Measurements from ENCODE around the gene EEF1A1.

DNA sequence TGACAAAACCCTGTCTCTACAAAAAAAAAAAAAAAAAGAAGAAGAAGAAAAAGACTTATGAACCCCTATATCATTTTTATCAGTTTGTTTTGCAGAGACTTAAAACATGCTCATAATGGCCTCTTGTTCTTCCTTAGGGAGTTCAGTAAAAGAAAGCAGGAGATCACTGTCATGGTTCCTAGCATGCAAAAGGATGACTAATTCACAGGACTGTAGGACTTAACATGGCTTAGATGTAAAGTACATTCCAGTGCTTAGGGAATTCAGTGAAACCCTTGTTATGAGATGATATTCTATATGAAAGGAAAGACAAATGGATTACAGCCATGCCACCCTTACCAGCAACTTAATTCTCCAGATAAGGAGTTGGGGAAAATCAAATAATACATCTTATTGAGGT lies 29.5 kb downstream of the EEF1A1 start:
- TF ChIP-seq POLR2A (IDR thresholded peaks at IDR 0.05; ENCODE audit: control extremely low read depth in 1 of 2, low read depth in 2 of 2, low read length in 2 of 2) (no peak), EGR1 (IDR thresholded peaks at IDR 0.05; ENCODE audit: borderline replicate concordance, low read depth, low read length) (no peak), BRCA1 (IDR thresholded peaks at IDR 0.05; ENCODE audit: low read depth, low read length) (no peak), EZH2 (IDR thresholded peaks at IDR 0.05; ENCODE audit: low read depth, low read length, severe bottlenecking) (no peak), YY1 (IDR thresholded peaks at IDR 0.05; ENCODE audit: low read depth, low read length) (no peak), ZNF274 (IDR thresholded peaks at IDR 0.05; ENCODE audit: borderline replicate concordance, extremely low read depth, low read length) (no peak), SIRT6 (IDR thresholded peaks at IDR 0.05; ENCODE audit: low read length) (no peak), POLR2AphosphoS5 (IDR thresholded peaks at IDR 0.05; ENCODE audit: low read depth, low read length) (no peak), SUZ12 (IDR thresholded peaks at IDR 0.05; ENCODE audit: low read length) (no peak)
- TF ChIP-seq, protein P1, sequence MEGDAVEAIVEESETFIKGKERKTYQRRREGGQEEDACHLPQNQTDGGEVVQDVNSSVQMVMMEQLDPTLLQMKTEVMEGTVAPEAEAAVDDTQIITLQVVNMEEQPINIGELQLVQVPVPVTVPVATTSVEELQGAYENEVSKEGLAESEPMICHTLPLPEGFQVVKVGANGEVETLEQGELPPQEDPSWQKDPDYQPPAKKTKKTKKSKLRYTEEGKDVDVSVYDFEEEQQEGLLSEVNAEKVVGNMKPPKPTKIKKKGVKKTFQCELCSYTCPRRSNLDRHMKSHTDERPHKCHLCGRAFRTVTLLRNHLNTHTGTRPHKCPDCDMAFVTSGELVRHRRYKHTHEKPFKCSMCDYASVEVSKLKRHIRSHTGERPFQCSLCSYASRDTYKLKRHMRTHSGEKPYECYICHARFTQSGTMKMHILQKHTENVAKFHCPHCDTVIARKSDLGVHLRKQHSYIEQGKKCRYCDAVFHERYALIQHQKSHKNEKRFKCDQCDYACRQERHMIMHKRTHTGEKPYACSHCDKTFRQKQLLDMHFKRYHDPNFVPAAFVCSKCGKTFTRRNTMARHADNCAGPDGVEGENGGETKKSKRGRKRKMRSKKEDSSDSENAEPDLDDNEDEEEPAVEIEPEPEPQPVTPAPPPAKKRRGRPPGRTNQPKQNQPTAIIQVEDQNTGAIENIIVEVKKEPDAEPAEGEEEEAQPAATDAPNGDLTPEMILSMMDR (IDR thresholded peaks at IDR 0.05; ENCODE audit: control extremely low read depth in 1 of 3, insufficient read depth in 1 of 3, low read depth in 1 of 3, low read length in 3 of 3) = no peak
- TF ChIP-seq, protein P2, sequence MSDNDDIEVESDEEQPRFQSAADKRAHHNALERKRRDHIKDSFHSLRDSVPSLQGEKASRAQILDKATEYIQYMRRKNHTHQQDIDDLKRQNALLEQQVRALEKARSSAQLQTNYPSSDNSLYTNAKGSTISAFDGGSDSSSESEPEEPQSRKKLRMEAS (IDR thresholded peaks at IDR 0.05) = no peak
